Fibroblast of mammary gland (primary cell): ENCODE results near the gene FAF1.
"Not testable (repeated sequence)": the region's sequence is repeated elsewhere in the genome, so short reads cannot be mapped to it uniquely, and the experiment has no call there.

Experiments used
- DNase-seq: peaks from one replicate; pipeline ENCODE4 v3.0.0-alpha.2; 2010; ENCODE audit warnings: low read depth
- H3K4me3 ChIP-seq: 2 replicates; pipeline ENCODE4 v1.5.1; 2011; ENCODE audit warnings: low read depth, mild to moderate bottlenecking, low read length, moderate library complexity; ENCODE audit not compliant: control insufficient read depth
- TF ChIP-seq, protein P1 (sequence below): conservative IDR thresholded peaks from 2 replicates; pipeline ENCODE4 v1.5.1; 2011; ENCODE audit warnings: low read depth, low read length, inconsistent platforms; ENCODE audit not compliant: control insufficient read depth, insufficient read depth

The FAF1 gene

DNA sequence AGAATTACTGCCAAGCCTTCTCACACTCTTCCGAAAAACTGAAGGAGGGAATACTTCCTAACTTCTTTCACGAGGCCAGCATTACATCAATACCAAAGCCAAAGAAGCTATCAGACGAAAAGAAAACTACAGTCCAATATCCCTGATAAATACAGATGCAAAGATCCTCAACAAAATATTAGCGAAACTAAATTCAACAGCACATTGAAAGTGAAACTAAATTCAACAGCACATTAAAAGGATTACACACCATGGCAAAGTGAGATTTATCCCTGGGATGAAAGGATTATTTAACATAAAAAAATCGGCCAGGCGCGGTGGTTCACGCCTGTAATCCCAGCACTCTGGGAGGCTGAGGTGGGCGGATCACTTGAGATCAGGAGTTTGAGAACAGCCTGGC, 176.8 kb downstream of the FAF1 start:
- TF ChIP-seq, protein P1, sequence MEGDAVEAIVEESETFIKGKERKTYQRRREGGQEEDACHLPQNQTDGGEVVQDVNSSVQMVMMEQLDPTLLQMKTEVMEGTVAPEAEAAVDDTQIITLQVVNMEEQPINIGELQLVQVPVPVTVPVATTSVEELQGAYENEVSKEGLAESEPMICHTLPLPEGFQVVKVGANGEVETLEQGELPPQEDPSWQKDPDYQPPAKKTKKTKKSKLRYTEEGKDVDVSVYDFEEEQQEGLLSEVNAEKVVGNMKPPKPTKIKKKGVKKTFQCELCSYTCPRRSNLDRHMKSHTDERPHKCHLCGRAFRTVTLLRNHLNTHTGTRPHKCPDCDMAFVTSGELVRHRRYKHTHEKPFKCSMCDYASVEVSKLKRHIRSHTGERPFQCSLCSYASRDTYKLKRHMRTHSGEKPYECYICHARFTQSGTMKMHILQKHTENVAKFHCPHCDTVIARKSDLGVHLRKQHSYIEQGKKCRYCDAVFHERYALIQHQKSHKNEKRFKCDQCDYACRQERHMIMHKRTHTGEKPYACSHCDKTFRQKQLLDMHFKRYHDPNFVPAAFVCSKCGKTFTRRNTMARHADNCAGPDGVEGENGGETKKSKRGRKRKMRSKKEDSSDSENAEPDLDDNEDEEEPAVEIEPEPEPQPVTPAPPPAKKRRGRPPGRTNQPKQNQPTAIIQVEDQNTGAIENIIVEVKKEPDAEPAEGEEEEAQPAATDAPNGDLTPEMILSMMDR, result no peak
- peak overlapping the region; percentile 55 for H3K4me3 ChIP-seq
- DNase-seq, result peak; percentile 32

- TF ChIP-seq, protein P1, result no peak
- no peak overlapping the region for H3K4me3 ChIP-seq
- DNase-seq, result no peak
These were observed 179.3 kb downstream of the FAF1 start for GRCh38 chr1:50780797-50781196.

- TF ChIP-seq, protein P1, result no peak
- no peak for DNase-seq
These were observed 180.3 kb downstream of the FAF1 start for GRCh38 chr1:50779801-50780200.

DNA sequence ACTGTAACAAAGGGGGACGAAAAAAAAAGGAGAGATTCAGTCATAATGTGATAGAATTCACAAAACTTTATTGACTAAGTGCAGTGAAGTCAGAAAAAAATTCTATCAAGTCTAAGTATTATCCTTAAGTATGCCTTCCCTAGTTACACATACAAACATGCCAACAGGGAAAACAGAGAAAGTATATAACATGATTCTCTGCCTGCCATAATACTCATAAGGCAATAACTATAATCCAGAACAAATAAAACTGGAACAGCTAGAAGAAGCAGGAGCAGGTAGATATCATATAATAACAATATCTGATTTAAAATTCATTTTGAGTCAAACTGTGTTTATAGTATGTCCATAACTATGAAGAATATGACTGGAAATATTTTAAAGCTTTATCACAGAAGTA, 184.3 kb downstream of the FAF1 start:
- H3K4me3 ChIP-seq, result no peak overlapping the region
- TF ChIP-seq, protein P1, result no peak
- DNase-seq, result no peak

More at GRCh38 chr1:50779801-50780200, 180.3 kb downstream of the FAF1 start:
- no peak overlapping the region for H3K4me3 ChIP-seq

DNA sequence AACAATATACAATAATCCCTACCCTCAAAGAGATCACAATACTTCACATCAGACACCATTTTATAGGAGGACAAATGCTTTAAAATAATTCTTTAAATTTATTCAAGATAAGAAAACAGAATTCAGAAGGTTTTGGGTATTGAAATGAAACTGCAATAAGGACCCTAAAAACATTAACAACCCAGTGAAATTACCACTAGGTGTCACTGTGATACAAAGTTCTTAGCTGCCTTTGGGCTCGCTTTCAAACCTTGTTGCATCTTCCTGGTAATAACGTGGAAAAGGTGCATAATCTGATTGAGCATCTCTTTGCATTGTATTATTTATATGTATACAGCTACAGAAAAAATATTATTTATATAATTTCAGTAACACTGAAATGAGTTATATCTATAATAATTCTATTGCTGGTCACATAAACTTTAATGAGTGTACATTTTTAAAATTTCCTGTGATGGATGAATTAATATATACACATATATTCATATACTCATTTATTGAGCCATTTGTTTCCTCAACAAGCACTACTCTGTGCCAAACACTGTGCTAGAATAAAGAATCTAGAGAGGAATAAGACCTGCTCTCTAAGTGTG, 185.2 kb downstream of the FAF1 start:
- no peak overlapping the region for H3K4me3 ChIP-seq
- TF ChIP-seq, protein P1, result peak; percentile 71
- peak; percentile 77 for DNase-seq

GRCh38 chr1:50766688-50767087, 193.4 kb downstream of the FAF1 start:
- TF ChIP-seq, protein P1, result no peak
- no peak overlapping the region for H3K4me3 ChIP-seq
- DNase-seq, result no peak

- H3K4me3 ChIP-seq, DNase-seq: not testable (repeated sequence)
These were observed 203.5 kb downstream of the FAF1 start for GRCh38 chr1:50756543-50756942.

- H3K4me3 ChIP-seq, DNase-seq: not testable (repeated sequence)
These were observed 205.3 kb downstream of the FAF1 start for GRCh38 chr1:50754764-50755163.
